ENCODE measurements around the gene ENAH. TPM values are rescaled to one million over a fixed set of nuclear protein-coding genes. Genes with fewer than 3 reads are reported as not detected.

ENAH gene
- total and polyA plus RNA-seq, 9 of the 15 experiments (the other 6 are each of a cell fraction or from before 2014, with no cell fraction given), result 0.03 to 1.2 (median 0.15) TPM

GRCh38 chr1:225466848-225467192 lies 186.1 kb downstream of the ENAH start (continued):
- no peak for TF ChIP-seq SPI1 (IDR thresholded peaks at IDR 0.05; ENCODE audit: borderline replicate concordance, low read depth, low read length)
- peak; percentile 81; the same call in 1 of the 2 replicates for TF ChIP-seq TCF15 (CRISPR knock-in tag; IDR thresholded peaks at IDR 0.05)
- no peak for TF ChIP-seq ETV5 (CRISPR knock-in tag; IDR thresholded peaks at IDR 0.05; ENCODE audit: low read depth)
- TF ChIP-seq ZNF445 (CRISPR knock-in tag; IDR thresholded peaks at IDR 0.05; ENCODE audit: low read depth), result peak; percentile 79; the same call in 1 of the 2 replicates
- TF ChIP-seq SP2 (IDR thresholded peaks at IDR 0.05; ENCODE audit: extremely low read depth, low read depth, low read length, poor library complexity, severe bottlenecking), result no peak
- peak; percentile 28; the same call in 1 of the 2 replicates for TF ChIP-seq TFE3 (CRISPR knock-in tag; IDR thresholded peaks at IDR 0.05)
- no peak for TF ChIP-seq MITF (IDR thresholded peaks at IDR 0.05)
- TF ChIP-seq MXD1 (CRISPR knock-in tag; IDR thresholded peaks at IDR 0.05; ENCODE audit: borderline replicate concordance, poor library complexity, severe bottlenecking), result no peak
- TF ChIP-seq MYNN (IDR thresholded peaks at IDR 0.05), result no peak
- no peak for TF ChIP-seq MYNN (CRISPR knock-in tag; IDR thresholded peaks at IDR 0.05)
- TF ChIP-seq POLR2B (IDR thresholded peaks at IDR 0.05; ENCODE audit: low read depth, partially characterized antibody), result no peak
- TF ChIP-seq HDAC1 (IDR thresholded peaks at IDR 0.05), result no peak
- TF ChIP-seq TAL1 (IDR thresholded peaks at IDR 0.05), result no peak
- no peak for TF ChIP-seq RBM34 (IDR thresholded peaks at IDR 0.05; ENCODE audit: borderline replicate concordance, insufficient read depth, low read length)
- no peak for TF ChIP-seq HNRNPL (IDR thresholded peaks at IDR 0.05; ENCODE audit: low read depth, low read length)
- no peak for TF ChIP-seq JUNB (CRISPR knock-in tag; conservative IDR thresholded peaks at IDR 0.05)
- no peak for TF ChIP-seq FOXP1 (CRISPR knock-in tag; IDR thresholded peaks at IDR 0.05)
- TF ChIP-seq CEBPG (CRISPR knock-in tag; IDR thresholded peaks at IDR 0.05), result no peak
- no peak for TF ChIP-seq CEBPG (tag; conservative IDR thresholded peaks at IDR 0.05 in 1 of 2, IDR thresholded peaks at IDR 0.05 in 1 of 2)
- no peak for TF ChIP-seq SIN3B (IDR thresholded peaks at IDR 0.05; ENCODE audit: low read depth)
- TF ChIP-seq EHMT2 (IDR thresholded peaks at IDR 0.05), result no peak
- TF ChIP-seq SRSF7 (optimal IDR thresholded peaks at IDR 0.05; ENCODE audit: low read depth, low read length), result no peak
- no peak for TF ChIP-seq XRCC5 (IDR thresholded peaks at IDR 0.05; ENCODE audit: low read depth, low read length)
- no peak for TF ChIP-seq ZNF253 (CRISPR knock-in tag; conservative IDR thresholded peaks at IDR 0.05)
- no peak for TF ChIP-seq ZNF232 (CRISPR knock-in tag; IDR thresholded peaks at IDR 0.05)
- peak; percentile 90 for TF ChIP-seq PTRF (tag; IDR thresholded peaks at IDR 0.05)
- no peak for TF ChIP-seq FOXK2 (conservative IDR thresholded peaks at IDR 0.05 in 1 of 2, IDR thresholded peaks at IDR 0.05 in 1 of 2; ENCODE audit: low read depth in 2 of 2)
- peak; percentile 95 for TF ChIP-seq PTTG1 (tag; IDR thresholded peaks at IDR 0.05; ENCODE audit: low read depth)
